HG02943 (cell line): ENCODE data around the gene SLC22A24.
"Not testable (repeated sequence)": the region's sequence is repeated elsewhere in the genome, so short reads cannot be mapped to it uniquely, and the experiment has no call there.

Source experiments
- ATAC-seq: cut with Tn5 transposase; IDR thresholded peaks from one replicate; pipeline ENCODE4 v1.9.1; 2021; ENCODE audit warnings: mild to moderate bottlenecking, low read depth, moderate library complexity; ENCODE audit not compliant: unreplicated experiment

SLC22A24 gene, protein sequence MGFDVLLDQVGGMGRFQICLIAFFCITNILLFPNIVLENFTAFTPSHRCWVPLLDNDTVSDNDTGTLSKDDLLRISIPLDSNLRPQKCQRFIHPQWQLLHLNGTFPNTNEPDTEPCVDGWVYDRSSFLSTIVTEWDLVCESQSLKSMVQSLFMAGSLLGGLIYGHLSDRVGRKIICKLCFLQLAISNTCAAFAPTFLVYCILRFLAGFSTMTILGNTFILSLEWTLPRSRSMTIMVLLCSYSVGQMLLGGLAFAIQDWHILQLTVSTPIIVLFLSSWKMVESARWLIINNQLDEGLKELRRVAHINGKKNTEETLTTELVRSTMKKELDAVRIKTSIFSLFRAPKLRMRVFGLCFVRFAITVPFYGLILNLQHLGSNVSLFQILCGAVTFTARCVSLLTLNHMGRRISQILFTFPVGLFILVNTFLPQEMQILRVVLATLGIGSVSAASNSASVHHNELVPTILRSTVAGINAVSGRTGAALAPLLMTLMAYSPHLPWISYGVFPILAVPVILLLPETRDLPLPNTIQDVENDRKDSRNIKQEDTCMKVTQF

DNA sequence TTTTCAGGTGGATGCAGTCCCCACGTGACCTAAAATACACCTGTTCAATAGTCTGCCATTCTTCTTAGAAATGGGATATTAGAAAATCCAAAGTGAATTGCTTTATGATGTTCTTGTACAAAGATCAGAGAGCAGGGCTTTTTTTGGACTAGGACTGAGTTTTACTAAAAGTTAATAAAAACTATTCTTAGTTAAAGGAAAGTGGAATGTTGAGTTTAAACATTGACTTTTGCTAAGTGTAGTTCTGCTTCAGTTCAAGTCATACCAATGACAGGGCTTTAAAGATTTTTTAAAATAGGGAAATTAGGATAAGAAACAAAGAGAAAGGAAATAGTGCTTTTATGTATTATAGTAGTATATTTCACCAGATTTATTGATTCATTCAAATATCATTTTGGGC, at the start of gene SLC22A24:
Gene SLC22A24 (minus strand): TSS at position 101 of the 400 bp plus-strand sequence. CDS start 442 bp downstream, outside the sequence.
- ATAC-seq = no peak

DNA sequence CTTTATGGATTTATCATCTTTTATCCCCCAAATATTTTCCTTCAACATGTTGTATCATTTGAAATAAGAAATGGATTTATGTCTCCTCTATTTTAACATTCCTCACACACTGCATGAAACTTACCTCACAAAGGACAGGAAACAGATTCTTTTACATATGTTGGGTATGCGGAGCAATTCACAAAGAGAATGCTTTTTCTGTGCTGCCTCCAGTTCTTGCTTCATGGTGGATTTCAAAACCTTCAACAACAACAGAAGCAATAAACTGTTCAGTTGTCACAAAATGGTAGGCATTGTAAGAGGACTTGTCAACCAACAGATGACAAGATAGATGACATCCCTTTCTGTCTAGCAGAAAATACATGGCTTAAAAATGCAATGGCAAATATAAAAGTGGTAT, 36.5 kb upstream of the SLC22A24 start:
- no peak for ATAC-seq

DNA sequence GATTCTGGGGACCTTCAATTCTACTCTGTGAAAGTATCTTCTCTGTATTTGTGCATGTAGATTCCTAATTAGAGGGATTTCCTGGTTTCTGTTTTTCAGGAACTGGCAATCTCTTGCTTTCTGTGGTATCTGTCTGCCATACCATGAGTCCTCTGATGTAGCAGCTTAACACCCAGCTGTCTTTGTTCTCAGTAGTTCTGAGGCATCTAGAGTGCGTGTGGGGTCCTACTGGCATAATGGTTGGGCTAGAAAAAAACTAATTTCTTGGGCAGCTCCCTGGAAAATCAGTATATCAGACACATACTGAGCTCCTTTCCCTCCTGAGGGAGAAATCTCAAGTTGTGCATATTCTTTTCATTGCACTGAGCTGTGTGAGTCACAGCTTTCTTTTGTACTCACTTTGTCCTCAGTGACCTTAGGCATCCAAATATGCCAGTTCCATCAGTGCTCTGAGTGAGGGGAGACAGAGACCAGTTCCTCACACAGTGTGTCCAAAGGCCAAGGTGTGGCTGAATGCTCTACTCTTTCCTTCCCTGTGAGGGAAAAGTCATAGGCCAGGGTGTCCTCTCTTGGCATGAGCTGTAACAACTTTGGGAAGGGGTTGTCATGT, 35.5 kb upstream of the SLC22A24 start:
- ATAC-seq = no peak

DNA sequence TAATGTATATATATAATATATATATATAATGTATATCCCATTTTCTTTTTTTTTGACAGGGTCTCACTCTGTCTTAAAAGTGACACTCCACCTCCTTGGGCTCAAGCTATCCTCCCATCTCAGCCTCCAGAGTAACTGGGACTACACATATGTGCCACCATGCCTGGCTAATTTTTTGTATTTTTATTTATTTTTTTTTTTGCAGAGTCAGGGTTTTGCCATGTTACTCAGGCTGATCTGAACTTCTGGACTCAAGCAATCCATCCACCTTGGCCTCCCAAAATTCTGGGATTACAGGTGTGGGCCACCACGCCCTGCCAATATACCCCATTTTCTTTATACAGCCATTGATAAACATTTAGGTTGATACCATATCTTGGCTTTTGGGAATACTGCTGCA, 33.9 kb upstream of the SLC22A24 start:
- no peak for ATAC-seq

DNA sequence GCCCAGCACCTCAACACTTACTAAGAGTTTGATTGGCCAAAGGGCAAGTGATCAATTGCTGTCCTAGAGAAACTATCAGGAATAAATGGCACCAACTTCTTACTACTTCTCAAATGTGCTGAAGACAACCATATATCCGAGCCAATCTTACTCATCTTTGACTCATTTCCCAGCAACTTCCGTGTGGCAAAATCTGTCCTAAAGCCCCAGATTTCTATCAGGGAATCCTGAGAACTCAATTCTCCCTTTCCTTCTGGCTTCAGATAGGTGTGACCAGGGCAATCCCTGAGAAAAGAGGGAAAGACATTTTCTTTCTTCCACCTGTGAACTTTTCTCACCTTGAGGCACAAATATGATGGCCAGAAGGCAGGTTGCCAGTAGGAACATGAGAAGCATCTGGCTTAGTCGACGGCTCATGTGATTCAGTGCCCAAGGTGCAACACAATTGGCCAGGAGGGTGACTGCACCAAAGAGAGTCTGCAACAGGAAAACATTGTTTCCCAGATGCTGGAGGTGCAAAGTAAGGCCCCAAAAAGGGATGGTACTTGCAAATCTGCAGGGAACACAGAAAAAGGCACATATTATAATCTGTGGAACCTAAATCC, 21.8 kb upstream of the SLC22A24 start:
- ATAC-seq = no peak

GRCh38 chr11:63155794-63156193, 11.8 kb upstream of the SLC22A24 start:
- no peak for ATAC-seq

- ATAC-seq = no peak
Measured at GRCh38 chr11:63146581-63146980, 2.6 kb upstream of the SLC22A24 start.

DNA sequence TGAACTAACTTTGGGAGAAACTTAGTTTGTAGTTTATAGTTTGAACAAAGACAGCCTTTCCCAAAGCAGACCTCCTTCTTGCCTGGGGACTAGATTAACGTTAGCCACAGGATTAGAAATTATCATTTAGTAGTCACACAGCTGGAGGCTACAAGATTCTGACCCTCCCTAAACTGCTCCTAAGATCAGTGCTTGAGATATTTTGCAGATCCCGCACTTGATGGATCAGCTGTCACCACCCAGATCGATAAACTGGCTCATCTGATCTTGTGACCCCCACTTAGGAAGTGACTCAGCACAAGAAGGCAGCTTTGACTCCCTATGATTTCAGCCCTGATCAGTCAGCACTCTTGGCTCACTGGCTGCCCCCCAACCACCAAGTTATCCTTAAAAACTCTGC, 1.6 kb downstream of the SLC22A24 start:
- ATAC-seq = no peak

DNA sequence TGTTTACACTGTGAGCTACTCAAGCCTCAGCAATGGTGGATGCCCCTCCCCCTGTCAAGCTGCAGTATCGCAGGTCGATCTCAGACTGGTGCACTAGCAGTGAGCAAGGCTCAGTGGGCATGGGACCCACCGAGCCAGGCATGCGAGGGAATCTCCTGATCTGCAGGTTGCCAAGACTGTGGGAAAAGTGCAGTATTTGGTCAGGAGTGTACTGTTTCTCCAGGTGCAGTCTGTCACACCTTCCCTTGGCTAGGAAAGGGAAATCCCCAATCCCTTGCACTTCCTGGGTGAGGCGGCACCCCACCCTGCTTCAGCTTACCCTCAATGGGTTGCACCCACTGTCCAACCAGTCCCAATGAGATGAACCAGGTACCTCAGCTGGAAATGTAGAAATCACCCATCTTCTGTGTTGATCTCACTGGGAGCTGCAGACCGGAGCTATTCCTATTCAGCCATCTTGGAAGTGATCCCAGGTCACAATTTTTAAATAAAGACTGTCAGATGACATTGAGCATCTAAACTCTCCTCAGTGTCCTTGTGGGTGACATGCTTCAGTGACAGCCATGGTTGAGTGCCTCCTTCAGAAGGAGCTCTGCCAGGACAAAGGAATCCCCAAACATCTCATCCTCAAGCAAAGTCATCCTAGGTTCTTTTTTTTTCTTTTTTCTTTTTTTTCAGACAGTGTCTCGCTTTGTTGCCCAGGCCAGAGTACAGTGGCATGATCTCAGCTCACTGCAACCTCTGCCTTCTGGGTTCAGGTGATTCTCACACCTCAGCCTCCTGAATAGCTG, 10.8 kb downstream of the SLC22A24 start:
- no peak for ATAC-seq

DNA sequence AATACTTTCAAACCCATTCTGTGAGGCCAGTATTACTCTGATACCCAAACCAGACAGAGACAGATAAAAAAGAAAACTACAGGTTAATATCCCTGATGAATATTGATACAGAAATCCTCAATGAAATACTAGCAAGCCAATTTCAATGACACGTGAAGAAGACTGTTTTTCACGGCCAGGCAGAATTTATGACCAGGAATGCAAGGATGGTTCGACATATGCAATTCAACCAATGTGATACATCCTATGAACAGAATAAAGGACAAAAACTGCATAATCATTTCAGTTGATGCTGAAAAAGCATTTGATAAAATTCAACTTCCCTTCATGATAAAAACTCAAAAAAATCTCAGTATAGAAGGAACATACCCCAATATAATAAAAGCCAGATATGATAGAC, 44.5 kb downstream of the SLC22A24 start:
- no peak for ATAC-seq

DNA sequence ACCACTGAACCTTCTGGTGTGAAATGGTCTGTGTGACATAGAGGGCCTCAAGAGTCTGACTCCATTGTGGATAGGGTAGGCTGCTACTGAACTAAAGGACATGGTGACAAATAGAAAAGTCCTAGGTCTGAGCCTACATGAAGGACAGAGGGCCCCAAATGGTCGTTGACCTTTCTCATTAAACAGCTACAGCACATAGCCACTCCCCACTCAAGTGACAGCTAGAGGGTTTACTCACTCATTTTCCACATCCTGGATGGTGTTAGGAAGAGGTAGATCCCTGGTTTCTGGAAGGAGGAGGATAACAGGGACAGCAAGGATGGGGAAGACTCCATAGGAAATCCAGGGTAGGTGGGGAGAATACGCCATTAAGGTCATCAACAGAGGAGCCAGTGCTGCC, 63.3 kb downstream of the SLC22A24 start:
- no peak for ATAC-seq

DNA sequence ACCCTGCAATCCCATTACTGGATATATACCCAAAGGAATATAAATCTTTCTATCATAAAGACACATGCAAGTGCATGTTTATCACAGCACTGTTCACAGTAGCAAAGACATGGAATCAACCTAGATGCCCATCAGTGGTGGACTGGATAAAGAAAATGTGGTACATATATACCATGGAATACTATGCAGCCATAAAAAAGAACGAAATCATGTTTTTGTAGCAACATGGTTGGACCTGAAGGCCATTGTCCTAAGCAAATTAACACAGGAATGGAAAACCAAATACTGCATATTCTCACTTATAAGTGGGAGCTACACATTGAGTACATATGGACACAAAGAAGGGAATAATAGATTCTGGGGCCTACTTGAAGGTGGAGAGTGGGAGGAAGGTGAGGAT, 97.8 kb downstream of the SLC22A24 start:
- not testable (repeated sequence) for ATAC-seq

- ATAC-seq = no peak
Measured at GRCh38 chr11:63042596-63042995, 101.4 kb downstream of the SLC22A24 start.

GRCh38 chr11:63032457-63032856, 111.6 kb downstream of the SLC22A24 start:
- no peak for ATAC-seq
